GM12874 (cell line): ENCODE measurements around the gene GALNT17.

Experiments
- CTCF ChIP-seq: IDR thresholded peaks from 2 replicates; pipeline ENCODE4 v1.5.1; 2011; ENCODE audit warnings: low read depth, mild to moderate bottlenecking, control low read depth, low read length, moderate library complexity; ENCODE audit not compliant: insufficient read depth

The GALNT17 gene

DNA sequence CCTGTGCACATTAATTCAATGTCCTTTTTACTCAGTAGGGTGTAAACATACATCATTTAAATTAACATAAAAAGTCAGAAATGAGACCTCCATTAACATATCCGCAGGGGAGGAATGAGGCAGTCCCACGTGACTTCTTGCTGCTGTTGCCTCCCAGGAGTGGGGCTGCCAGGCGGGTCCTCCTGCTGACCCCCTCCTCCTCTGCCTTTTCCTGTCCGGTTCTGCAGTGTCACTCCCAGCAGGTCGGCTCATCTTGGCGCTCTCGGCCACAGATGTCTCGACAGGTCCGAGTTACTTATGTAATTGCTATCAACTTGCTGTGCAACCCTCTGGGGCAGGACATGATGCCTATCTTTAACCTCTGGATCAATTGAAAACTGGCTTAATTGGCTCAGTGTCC lies 329.6 kb downstream of the GALNT17 start:
- no peak for TF ChIP-seq CTCF

- no peak for TF ChIP-seq CTCF
These were observed 333.8 kb downstream of the GALNT17 start for GRCh38 chr7:71465741-71466189.

- no peak for TF ChIP-seq CTCF
These were observed 334.7 kb downstream of the GALNT17 start for GRCh38 chr7:71466448-71467145.

GRCh38 chr7:71470326-71470725 lies 338.4 kb downstream of the GALNT17 start:
- no peak for TF ChIP-seq CTCF

- TF ChIP-seq CTCF, result no peak
These were observed 338.9 kb downstream of the GALNT17 start for GRCh38 chr7:71470830-71471229.

- TF ChIP-seq CTCF, result no peak
These were observed 341.0 kb downstream of the GALNT17 start for GRCh38 chr7:71472962-71473361.

GRCh38 chr7:71473366-71473967 lies 341.5 kb downstream of the GALNT17 start:
- TF ChIP-seq CTCF, result no peak
